HEK293 (cell line): Measurements from ENCODE around the gene TMPRSS4.

Experiments
- CTCF ChIA-PET: fragments of 350-600 bp; formaldehyde crosslinking; extraction: SDS; loops from one replicate; lab custom pipeline; 2021; ENCODE audit warnings: antibody characterized with exemption; lab: Yijun Ruan, JAX
- POLR2A ChIA-PET: fragments of 300-600 bp; formaldehyde crosslinking; extraction: SDS; loops from one replicate; lab custom pipeline; 2020; ENCODE audit warnings: antibody characterized with exemption, inconsistent platforms; lab: Yijun Ruan, JAX
- H3K27ac ChIP-seq: fragments of 200-500 bp; sonication (Bioruptor generic); 2 replicates; pipeline ENCODE4 v1.5.1; 2014; ENCODE audit warnings: low read depth, low read length, control low read depth, inconsistent platforms; ENCODE audit errors: extremely low read depth
- H3K36me3 ChIP-seq, 2 experiments: fragments of 200-500 bp in 1 of 2; sonication (Bioruptor generic) in 1 of 2; 1 replicate in 1 of 2; 2 replicates in 1 of 2; pipeline ENCODE4 v1.5.1; 2014 to 2017; ENCODE audit warnings: inconsistent platforms in 2 of 2, low read length in 2 of 2; ENCODE audit not compliant: control insufficient read depth in 2 of 2, insufficient read depth in 1 of 2
- H3K4me1 ChIP-seq: fragments of 200-500 bp; sonication (Bioruptor generic); 2 replicates; pipeline ENCODE4 v1.5.1; 2014; ENCODE audit warnings: mild to moderate bottlenecking, low read length, inconsistent platforms; ENCODE audit not compliant: control insufficient read depth, insufficient read depth
- H3K4me3 ChIP-seq: 2 replicates; pipeline ENCODE4 v1.5.1; 2011; ENCODE audit warnings: low read depth, mild to moderate bottlenecking, control low read depth, low read length, moderate library complexity
- H3K9me3 ChIP-seq: fragments of 200-500 bp; sonication (Bioruptor generic); 2 replicates; pipeline ENCODE4 v1.5.1; 2014; ENCODE audit warnings: low read depth, low read length, inconsistent platforms; ENCODE audit not compliant: control insufficient read depth, insufficient read depth
- GFI1B ChIP-seq: fragments of 450-650 bp; formaldehyde crosslinking; IDR thresholded peaks from 2 replicates; pipeline ENCODE4 v1.5.1; 2016; ENCODE audit warnings: missing biosample characterization, missing genetic modification characterization
- KLF10 ChIP-seq: fragments of 450-650 bp; IDR thresholded peaks from 2 replicates; pipeline ENCODE4 v1.5.1; 2018; ENCODE audit warnings: missing biosample characterization, mild to moderate bottlenecking, missing genetic modification characterization
- MEIS1 ChIP-seq: sonication (generic); formaldehyde crosslinking; IDR thresholded peaks from 2 replicates; pipeline ENCODE4 v1.8.1; 2022; ENCODE audit warnings: missing genetic modification reagents, mild to moderate bottlenecking, borderline replicate concordance
- MZF1 ChIP-seq: fragments of 450-650 bp; formaldehyde crosslinking; IDR thresholded peaks from 2 replicates; pipeline ENCODE4 v1.5.1; 2017; ENCODE audit warnings: missing biosample characterization, missing genetic modification characterization, borderline replicate concordance
- SCRT2 ChIP-seq: fragments of 450-650 bp; formaldehyde crosslinking; IDR thresholded peaks from 2 replicates; pipeline ENCODE4 v1.5.1; 2016; ENCODE audit warnings: missing biosample characterization, missing genetic modification characterization
- SP2 ChIP-seq: fragments of 450-650 bp; formaldehyde crosslinking; IDR thresholded peaks from 2 replicates; pipeline ENCODE4 v1.5.1; 2016; ENCODE audit warnings: missing biosample characterization, missing genetic modification characterization
- SP3 ChIP-seq: fragments of 450-650 bp; formaldehyde crosslinking; IDR thresholded peaks from 2 replicates; pipeline ENCODE4 v1.5.1; 2016; ENCODE audit warnings: missing biosample characterization, missing genetic modification characterization
- ZBTB1 ChIP-seq: fragments of 450-650 bp; formaldehyde crosslinking; IDR thresholded peaks from 2 replicates; pipeline ENCODE4 v1.5.1; 2016; ENCODE audit warnings: missing biosample characterization, missing genetic modification characterization
- ZFP3 ChIP-seq: fragments of 450-650 bp; formaldehyde crosslinking; IDR thresholded peaks from 2 replicates; pipeline ENCODE4 v1.5.1; 2016; ENCODE audit warnings: low read depth, missing biosample characterization, missing genetic modification characterization
- ZIC2 ChIP-seq: fragments of 450-650 bp; formaldehyde crosslinking; IDR thresholded peaks from 2 replicates; pipeline ENCODE4 v1.5.1; 2016; ENCODE audit warnings: missing biosample characterization, missing genetic modification characterization
- ZNF112 ChIP-seq: fragments of 450-650 bp; formaldehyde crosslinking; IDR thresholded peaks from 2 replicates; pipeline ENCODE4 v1.5.0; 2017; ENCODE audit warnings: missing biosample characterization, missing genetic modification characterization
- ZNF114 ChIP-seq: fragments of 450-650 bp; formaldehyde crosslinking; IDR thresholded peaks from 2 replicates; pipeline ENCODE4 v1.5.0; 2017; ENCODE audit warnings: missing biosample characterization, missing genetic modification characterization
- ZNF157 ChIP-seq: fragments of 450-650 bp; formaldehyde crosslinking; IDR thresholded peaks from 2 replicates; pipeline ENCODE4 v1.5.1; 2016; ENCODE audit warnings: missing biosample characterization, missing genetic modification characterization
- ZNF302 ChIP-seq: fragments of 450-650 bp; formaldehyde crosslinking; IDR thresholded peaks from 2 replicates; pipeline ENCODE4 v1.5.1; 2016; ENCODE audit warnings: missing biosample characterization, missing genetic modification characterization, low read depth
- ZNF391 ChIP-seq: fragments of 450-650 bp; formaldehyde crosslinking; IDR thresholded peaks from 2 replicates; pipeline ENCODE4 v1.5.1; 2016; ENCODE audit warnings: low read depth, missing biosample characterization, missing genetic modification characterization, borderline replicate concordance
- ZNF549 ChIP-seq: fragments of 450-650 bp; IDR thresholded peaks from 2 replicates; pipeline ENCODE4 v1.5.1; 2018; ENCODE audit warnings: missing biosample characterization, missing genetic modification characterization, mild to moderate bottlenecking, inconsistent platforms, moderate library complexity
- ZNF624 ChIP-seq: fragments of 450-650 bp; formaldehyde crosslinking; IDR thresholded peaks from 2 replicates; pipeline ENCODE4 v1.5.1; 2017; ENCODE audit warnings: missing biosample characterization, missing genetic modification characterization
- ZNF670 ChIP-seq: fragments of 450-650 bp; formaldehyde crosslinking; IDR thresholded peaks from 2 replicates; pipeline ENCODE4 v1.5.1; 2016; ENCODE audit warnings: missing biosample characterization, missing genetic modification characterization, low read depth
- ZNF701 ChIP-seq: fragments of 450-650 bp; formaldehyde crosslinking; IDR thresholded peaks from 2 replicates; pipeline ENCODE4 v1.5.1; 2016; ENCODE audit warnings: missing biosample characterization, missing genetic modification characterization
- ZNF707 ChIP-seq: fragments of 450-650 bp; formaldehyde crosslinking; IDR thresholded peaks from 2 replicates; pipeline ENCODE4 v1.5.1; 2016; ENCODE audit warnings: missing biosample characterization, missing genetic modification characterization
- ZNF776 ChIP-seq: fragments of 450-650 bp; formaldehyde crosslinking; IDR thresholded peaks from 2 replicates; pipeline ENCODE4 v1.5.0; 2017; ENCODE audit warnings: missing biosample characterization, missing genetic modification characterization, borderline replicate concordance
- ZNF837 ChIP-seq: fragments of 450-650 bp; formaldehyde crosslinking; IDR thresholded peaks from 2 replicates; pipeline ENCODE4 v1.5.1; 2016; ENCODE audit warnings: missing biosample characterization, missing genetic modification characterization
- ZSCAN23 ChIP-seq: fragments of 450-650 bp; formaldehyde crosslinking; IDR thresholded peaks from 2 replicates; pipeline ENCODE4 v1.5.1; 2016; ENCODE audit warnings: missing biosample characterization, missing genetic modification characterization
- TF ChIP-seq, protein P1 (sequence below): fragments of 450-650 bp; IDR thresholded peaks from 2 replicates; pipeline ENCODE4 v1.5.1; 2018; ENCODE audit warnings: missing biosample characterization, missing genetic modification characterization
- TF ChIP-seq, protein P2 (sequence below): fragments of 450-650 bp; formaldehyde crosslinking; IDR thresholded peaks from 2 replicates; pipeline ENCODE4 v1.5.0; 2017; ENCODE audit warnings: missing biosample characterization, missing genetic modification characterization, borderline replicate concordance
- TF ChIP-seq, protein P3 (sequence below): fragments of 450-650 bp; formaldehyde crosslinking; IDR thresholded peaks from 2 replicates; pipeline ENCODE4 v1.5.1; 2016; ENCODE audit warnings: missing biosample characterization, missing genetic modification characterization

TMPRSS4 gene

DNA sequence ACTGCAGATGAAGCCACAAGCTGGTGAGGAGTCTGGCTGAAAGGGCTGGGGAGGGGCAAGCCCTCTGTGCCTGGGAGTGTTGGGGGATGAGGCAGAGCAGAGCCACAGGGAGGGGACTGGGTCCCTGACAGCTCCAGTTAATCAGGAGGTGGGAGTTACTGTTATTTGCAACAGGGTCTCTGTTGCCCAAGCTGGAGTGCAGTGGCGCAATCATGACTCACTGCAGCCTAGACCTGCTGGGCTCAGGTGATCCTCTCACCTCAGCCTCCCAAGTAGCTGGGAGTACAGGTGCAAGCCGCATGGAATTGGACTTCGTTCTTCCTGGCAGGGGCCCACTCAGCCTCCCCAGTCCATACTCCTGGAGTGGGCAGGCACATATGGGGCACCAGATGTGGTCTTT lies 91.9 kb downstream of the TMPRSS4 start:
- ChIA-PET CTCF (interaction anchor here (4.5 to 7.5 kb wide), 2 partner anchors 11 to 22 kb away, joined by 99 to 128 read pairs; no protein-coding TSS in a partner anchor), POLR2A (interaction anchor here (1.0 kb wide), 1 partner anchor 16 kb away, joined by 4 read pairs; the partner anchor contains the start of gene SCN4B)
- peak; percentile 40; the same call in 1 of the 2 replicates for TF ChIP-seq SCRT2
- no peak for TF ChIP-seq ZSCAN23 (tag by site-specific recombination)
- H3K36me3 ChIP-seq, result no peaks in the 10 kb centered on the region
- H3K4me3 ChIP-seq, result no peak overlapping the region
- H3K9me3 ChIP-seq, result no peaks in the 10 kb centered on the region
- H3K4me1 ChIP-seq, result no peaks in the 10 kb centered on the region
- H3K27ac ChIP-seq, result no peak overlapping the region

DNA sequence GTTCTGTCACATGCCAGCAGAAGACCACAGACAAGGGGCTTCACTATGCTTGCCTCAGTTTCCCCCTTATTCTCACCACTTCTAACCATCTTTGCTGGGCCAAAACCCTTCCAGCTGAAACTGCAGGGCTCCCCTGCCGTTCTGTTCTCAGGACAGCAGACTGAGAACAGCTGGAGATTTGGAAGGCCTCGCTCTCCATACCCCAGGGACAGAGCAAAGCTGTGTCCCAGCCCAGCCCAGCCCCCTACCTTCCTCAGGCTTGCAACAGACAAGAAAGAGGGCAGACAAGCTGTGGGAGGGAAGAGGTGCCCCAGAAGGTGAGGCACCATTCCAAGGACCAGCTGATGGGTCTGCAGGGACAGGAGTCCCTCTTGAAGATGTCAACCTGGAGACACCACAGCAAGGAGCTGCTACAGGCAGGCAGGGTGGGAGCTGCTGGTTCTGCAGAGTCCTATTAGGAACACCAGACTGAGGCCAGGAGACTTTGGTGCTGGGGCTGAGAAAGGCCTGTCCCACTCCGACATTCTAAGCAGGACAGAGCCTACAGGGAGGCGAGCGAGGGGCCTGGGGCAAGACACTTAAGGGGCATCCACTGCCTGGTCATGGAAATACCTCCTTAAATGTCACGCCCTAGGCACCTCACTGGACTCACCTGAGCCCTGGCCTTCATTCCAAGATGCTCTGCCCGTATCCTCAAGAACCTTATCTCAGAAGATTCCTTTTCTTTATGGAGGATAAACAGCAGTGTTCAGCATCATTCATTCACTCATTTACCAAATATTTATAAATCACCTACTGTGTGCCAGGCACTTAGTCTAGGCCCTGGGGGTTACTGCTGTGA lies 92.6 kb downstream of the TMPRSS4 start:
- TF ChIP-seq, protein P1, sequence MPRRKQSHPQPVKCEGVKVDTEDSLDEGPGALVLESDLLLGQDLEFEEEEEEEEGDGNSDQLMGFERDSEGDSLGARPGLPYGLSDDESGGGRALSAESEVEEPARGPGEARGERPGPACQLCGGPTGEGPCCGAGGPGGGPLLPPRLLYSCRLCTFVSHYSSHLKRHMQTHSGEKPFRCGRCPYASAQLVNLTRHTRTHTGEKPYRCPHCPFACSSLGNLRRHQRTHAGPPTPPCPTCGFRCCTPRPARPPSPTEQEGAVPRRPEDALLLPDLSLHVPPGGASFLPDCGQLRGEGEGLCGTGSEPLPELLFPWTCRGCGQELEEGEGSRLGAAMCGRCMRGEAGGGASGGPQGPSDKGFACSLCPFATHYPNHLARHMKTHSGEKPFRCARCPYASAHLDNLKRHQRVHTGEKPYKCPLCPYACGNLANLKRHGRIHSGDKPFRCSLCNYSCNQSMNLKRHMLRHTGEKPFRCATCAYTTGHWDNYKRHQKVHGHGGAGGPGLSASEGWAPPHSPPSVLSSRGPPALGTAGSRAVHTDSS (tag by site-specific recombination), result no peak
- no peak for TF ChIP-seq ZNF670 (tag by site-specific recombination)
- peak; percentile 35 for TF ChIP-seq ZIC2 (tag by site-specific recombination)
- TF ChIP-seq ZNF701 (tag by site-specific recombination), result no peak
- TF ChIP-seq ZNF837 (tag by site-specific recombination), result no peak
- no peak for TF ChIP-seq ZNF112
- TF ChIP-seq, protein P2, sequence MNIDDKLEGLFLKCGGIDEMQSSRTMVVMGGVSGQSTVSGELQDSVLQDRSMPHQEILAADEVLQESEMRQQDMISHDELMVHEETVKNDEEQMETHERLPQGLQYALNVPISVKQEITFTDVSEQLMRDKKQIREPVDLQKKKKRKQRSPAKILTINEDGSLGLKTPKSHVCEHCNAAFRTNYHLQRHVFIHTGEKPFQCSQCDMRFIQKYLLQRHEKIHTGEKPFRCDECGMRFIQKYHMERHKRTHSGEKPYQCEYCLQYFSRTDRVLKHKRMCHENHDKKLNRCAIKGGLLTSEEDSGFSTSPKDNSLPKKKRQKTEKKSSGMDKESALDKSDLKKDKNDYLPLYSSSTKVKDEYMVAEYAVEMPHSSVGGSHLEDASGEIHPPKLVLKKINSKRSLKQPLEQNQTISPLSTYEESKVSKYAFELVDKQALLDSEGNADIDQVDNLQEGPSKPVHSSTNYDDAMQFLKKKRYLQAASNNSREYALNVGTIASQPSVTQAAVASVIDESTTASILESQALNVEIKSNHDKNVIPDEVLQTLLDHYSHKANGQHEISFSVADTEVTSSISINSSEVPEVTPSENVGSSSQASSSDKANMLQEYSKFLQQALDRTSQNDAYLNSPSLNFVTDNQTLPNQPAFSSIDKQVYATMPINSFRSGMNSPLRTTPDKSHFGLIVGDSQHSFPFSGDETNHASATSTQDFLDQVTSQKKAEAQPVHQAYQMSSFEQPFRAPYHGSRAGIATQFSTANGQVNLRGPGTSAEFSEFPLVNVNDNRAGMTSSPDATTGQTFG (tag by site-specific recombination), result no peak
- TF ChIP-seq, all 188 proteins: peak for 1
- POLR2A ChIA-PET, result interaction anchor here (0.6 to 1.0 kb wide), 2 partner anchors 16 to 446 kb away, joined by 4 to 10 read pairs; partner anchors contain the start of gene SCN4B

DNA sequence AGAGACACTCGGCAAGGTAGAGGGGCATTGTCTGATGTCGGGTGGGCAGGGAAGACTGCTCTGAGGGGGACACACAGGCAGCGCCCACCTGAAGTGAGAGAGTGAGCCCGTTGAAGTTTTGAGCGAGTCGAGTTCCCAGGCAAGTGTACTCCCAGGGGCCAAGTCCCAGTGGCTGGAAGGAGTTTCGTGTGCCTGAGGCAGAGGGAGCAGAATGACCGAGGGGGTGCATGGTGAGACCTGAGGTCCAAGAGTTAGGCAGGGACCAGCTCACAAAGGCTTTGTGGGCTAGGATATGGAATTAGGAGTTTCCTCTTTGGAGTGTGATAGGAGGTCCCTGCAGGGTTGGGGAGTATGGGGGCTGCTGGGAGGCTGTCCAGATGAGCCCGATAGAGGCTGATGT lies 93.4 kb downstream of the TMPRSS4 start:
- ChIA-PET POLR2A (no interaction called here), CTCF (interaction anchor here (0.7 to 7.5 kb wide), 12 partner anchors 11 to 519 kb away, joined by 3 to 128 read pairs (median 6); no protein-coding TSS in a partner anchor)
- Histone ChIP-seq H3K9me3 (no peaks in the 10 kb centered on the region), H3K36me3 (no peaks in the 10 kb centered on the region), H3K4me1 (no peaks in the 10 kb centered on the region), H3K27ac (no peak overlapping the region), H3K4me3 (no peak overlapping the region)
- TF ChIP-seq ZNF549 (tag by site-specific recombination) (no peak), ZNF114 (tag by site-specific recombination) (no peak), ZBTB1 (tag by site-specific recombination) (no peak), MZF1 (tag by site-specific recombination) (no peak), SP3 (tag by site-specific recombination) (no peak), ZNF302 (tag by site-specific recombination) (no peak), MEIS1 (CRISPR knock-in tag) (no peak), GFI1B (tag by site-specific recombination) (no peak), ZNF776 (tag by site-specific recombination) (no peak), SP2 (tag by site-specific recombination) (no peak), ZFP3 (tag by site-specific recombination) (no peak), ZNF391 (tag by site-specific recombination) (no peak), ZNF707 (tag by site-specific recombination) (no peak), ZNF112 (no peak), ZNF157 (tag by site-specific recombination) (no peak), ZNF624 (no peak), KLF10 (tag by site-specific recombination) (no peak)
- TF ChIP-seq, protein P3, sequence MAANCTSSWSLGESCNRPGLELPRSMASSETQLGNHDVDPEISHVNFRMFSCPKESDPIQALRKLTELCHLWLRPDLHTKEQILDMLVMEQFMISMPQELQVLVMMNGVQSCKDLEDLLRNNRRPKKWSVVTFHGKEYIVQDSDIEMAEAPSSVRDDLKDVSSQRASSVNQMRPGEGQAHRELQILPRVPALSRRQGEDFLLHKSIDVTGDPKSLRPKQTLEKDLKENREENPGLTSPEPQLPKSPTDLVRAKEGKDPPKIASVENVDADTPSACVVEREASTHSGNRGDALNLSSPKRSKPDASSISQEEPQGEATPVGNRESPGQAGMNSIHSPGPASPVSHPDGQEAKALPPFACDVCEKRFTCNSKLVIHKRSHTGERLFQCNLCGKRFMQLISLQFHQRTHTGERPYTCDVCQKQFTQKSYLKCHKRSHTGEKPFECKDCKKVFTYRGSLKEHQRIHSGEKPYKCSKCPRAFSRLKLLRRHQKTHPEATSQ, result no peak

More for the DNA sequence above, 92.6 kb downstream of the TMPRSS4 start:
- Histone ChIP-seq H3K4me1 (no peaks in the 10 kb centered on the region), H3K27ac (no peak overlapping the region), H3K9me3 (no peaks in the 10 kb centered on the region), H3K4me3 (no peak overlapping the region), H3K36me3 (no peaks in the 10 kb centered on the region)
- CTCF ChIA-PET, result interaction anchor here (0.7 to 7.5 kb wide), 10 partner anchors 12 to 520 kb away, joined by 3 to 128 read pairs (median 8); no protein-coding TSS in a partner anchor
